ENCODE results near the gene KRTAP5-6.
"Not testable (repeated sequence)": the region's sequence is repeated elsewhere in the genome, so short reads cannot be mapped to it uniquely, and the experiment has no call there.

The KRTAP5-6 gene

DNA sequence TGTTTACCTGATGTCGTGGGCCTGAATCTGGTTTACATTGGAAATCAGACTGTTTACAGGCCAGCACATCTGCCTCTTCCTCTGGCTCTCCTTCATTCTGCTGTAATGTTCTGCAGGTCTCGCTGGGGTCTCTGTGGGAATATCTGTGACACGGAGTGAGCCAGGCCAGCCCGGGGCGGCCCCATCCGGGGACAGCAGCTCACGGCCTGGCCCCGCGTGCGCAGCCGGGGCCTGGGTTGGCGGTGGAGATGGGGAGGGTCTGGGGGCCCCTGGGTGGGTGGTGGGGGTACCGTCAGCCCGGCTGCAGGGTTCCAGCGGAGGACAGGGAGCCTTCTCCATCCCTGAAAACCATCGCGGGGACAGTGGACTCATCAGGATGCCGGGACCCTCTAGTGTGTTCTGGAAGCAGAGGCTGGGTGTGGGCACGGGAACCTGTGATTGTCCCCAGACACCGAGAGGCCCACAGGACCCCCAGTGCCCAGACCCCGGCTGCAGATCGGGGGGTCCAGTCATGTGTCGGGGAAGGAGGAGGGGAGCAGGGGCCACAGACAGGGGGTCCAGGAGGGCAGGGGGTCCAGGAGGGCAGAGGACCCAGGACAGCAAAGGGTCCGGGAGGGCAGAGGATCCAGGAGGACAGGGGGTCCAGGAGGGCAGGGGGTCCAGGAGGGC lies 13.0 kb upstream of the KRTAP5-6 start:
- not testable (repeated sequence) for DNase-seq (ENCODE audit: low read depth in 2 of 2)

DNA sequence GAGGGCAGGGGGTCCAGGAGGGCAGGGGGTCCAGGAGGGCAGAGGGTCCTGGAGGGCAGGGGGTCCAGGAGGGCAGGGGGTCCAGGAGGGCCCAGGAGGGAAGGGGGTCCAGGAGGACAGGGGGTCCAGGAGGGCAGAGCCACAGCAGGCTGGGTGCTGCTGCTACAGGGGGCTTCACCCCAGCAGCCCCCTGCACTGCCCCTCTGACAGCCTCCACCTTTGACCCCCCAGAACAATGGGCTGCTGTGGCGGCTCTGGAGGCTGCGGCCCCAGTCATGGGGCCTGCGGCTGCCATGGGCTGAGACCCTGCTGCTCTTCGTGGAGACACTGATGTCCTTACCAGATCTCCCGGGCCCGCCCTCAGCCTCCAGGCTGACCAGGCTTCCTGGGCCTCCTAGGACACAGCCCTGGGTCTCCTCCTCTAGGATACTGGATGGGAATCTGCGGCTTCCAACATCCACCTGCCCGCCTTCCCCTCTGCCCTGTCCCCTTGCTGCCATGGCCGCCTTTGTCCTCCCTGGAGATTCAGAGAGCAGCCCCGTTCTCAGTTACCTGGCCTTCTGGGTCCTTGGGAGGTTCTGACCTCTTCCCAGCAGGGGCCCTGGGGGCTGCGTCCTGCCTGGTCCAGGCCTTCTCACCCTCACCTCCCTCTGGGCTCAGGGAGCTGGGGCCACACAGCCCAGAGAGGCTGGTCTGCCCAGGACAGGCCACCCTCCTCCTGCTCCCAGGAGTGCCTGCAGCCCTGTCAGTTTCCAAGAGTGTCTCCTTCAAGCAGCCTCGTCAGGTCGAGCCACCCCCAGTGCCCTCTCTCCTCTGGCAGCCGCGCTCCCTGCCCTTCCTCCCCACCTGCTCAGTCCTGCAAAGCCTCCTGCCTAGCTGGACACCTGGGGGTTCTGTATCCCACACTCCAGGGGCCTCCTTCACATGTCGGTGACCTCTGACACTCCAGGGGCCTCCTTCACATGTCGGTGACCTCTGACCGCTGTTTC lies 11.8 kb upstream of the KRTAP5-6 start:
- DNase-seq (ENCODE audit: low read depth in 2 of 2), result not testable (repeated sequence)

DNA sequence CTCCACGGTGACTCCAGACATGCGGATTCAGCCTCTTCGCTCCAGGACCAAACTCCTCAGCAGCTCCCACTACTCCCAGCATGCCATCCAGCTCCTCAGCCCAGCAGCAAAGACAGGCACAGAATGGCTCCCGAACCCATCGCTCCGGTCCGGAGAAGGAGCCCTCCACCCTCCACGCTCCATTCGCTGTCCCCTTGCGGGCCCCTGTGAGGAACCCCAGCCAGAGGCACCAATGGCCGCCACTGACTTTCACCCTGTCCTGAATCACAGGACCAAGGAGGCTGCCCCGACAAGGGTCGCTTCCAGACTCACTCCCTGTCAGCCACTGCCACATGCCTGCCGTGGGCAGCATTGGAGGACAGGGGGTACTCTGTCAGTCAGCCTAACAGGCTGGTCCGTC lies 10.8 kb upstream of the KRTAP5-6 start:
- not testable (repeated sequence) for DNase-seq (ENCODE audit: low read depth in 2 of 2)

- DNase-seq (ENCODE audit: low read depth in 2 of 2), result not testable (repeated sequence)
These were observed 8.6 kb upstream of the KRTAP5-6 start for GRCh38 chr11:1688336-1688947.

DNA sequence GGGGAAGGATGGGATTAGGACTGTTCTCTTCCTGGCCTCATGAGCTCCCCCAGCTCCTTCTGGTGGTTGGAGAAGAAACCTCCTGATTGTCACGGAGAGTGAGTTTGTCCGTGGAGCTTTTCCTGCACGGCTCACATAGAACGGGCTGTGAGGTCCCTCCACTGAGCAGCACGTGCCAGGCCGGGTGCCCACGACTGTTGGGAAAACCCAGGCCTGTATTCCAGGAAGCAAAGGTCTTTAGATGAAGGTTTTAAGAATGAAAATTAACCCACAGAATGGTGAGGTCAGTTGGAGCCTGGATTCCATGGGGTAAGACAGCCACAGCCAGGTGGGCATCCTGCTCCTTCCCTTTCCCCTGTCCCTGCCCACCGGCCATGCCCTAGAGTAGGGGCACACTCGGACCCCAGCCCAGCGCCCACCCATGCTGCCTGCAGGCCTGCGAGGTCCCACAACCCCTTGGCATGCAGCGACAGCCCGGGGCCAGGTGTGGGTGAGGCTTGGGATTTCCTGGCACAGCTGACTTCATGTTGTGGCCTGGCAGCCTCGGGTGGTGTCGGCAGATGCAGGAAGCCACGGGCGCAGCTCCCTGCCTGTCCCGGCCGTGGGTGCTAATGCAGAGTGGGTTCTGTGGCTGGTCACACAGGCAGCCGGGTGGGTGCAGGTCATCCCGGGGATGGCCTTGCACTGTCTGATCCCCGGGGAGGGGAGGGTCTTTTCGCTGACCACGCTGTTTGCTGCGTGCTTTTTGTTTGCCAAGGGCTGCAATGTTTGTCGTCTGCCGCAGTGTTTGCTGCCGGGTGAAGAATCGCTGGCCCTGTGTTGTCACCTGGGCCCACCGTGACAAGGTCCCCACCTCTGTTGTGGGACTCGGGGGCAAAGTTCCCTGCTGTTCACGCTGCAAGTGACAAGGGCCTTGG lies 7.5 kb upstream of the KRTAP5-6 start:
- not testable (repeated sequence) for DNase-seq (ENCODE audit: low read depth in 2 of 2)

DNA sequence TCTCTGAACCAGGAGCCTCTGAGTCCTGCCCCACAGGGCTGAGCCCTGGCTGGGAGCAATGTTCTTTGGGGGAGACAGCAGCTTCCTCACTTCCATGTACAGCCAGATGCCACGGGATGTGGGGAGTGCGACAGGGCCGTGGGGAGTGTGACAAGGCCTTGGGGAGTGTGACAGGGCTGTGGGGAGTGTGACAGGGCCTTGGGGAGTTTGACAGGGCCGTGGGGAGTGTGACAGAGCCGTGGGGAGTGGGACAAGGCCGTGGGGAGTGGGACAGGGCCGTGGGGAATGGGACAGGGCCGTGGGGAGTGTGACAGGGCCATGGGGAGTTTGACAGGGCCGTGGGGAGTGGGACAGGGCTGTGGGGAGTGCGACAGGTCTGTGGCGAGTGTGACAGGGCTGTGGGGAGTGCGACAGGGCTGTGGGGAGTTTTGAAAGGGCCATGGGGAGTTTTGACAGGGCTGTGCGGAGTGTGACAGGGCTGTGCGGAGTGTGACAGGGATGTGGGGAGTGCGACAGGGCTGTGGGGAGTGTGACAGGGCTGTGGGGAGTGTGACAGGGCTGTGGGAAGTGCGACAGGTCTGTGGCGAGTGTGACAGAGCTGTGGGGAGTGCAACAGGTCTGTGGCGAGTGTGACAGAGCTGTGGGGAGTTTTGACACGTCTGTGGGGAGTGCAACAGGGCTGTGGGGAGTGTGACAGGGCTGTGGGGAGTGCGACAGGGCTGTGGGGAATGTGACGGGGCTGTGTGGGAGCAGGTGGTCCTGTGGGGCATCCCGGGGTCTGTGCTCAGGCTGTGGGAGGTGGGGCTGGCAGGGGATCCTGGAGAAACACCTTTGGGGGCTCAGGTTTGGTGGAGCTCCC lies 6.6 kb upstream of the KRTAP5-6 start:
- no peak for DNase-seq (ENCODE audit: low read depth in 2 of 2)

- no peak for DNase-seq (ENCODE audit: low read depth in 2 of 2)
These were observed 5.7 kb upstream of the KRTAP5-6 start for GRCh38 chr11:1691026-1691877.

DNA sequence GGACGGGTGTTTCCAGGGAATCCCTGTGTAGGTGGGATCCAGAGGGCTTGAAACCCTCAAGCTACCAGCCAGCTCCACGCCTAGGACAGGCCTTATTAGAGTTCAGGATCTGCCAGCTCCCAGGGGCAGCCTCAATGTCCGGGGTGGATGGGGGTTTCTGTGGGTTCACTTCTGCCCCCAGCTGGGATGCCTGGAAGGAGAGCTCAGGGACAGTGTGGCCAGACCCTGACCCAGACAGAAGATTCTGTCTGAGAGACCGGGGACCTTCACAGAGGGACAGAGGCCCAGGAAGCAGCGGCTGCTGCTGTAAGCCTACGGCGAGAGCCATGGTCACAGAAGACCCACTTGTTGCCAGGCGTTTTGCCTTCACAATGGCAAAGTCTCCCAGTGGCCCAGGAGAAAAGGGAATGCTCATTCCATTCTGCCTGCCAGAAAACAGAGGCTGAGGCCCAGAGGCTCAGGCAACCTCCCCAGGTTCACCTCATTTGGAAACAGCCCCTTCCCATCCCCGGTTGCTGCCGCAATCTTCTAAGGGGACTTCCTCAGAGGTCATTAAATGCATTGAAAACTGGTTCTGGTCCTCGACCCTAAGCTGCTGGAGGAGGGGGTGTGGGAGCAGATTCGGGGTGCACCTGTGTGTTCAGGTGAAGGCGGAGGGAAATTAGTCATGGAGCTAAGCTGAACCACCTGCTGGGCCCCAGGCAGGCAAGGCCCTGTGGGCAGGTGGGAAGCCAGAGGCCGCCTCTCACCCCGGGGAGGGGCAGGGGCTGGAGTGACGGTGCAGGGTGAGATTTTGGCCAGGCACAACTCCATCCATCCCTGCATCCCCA lies 4.9 kb upstream of the KRTAP5-6 start:
- DNase-seq (ENCODE audit: low read depth in 2 of 2), result no peak

DNA sequence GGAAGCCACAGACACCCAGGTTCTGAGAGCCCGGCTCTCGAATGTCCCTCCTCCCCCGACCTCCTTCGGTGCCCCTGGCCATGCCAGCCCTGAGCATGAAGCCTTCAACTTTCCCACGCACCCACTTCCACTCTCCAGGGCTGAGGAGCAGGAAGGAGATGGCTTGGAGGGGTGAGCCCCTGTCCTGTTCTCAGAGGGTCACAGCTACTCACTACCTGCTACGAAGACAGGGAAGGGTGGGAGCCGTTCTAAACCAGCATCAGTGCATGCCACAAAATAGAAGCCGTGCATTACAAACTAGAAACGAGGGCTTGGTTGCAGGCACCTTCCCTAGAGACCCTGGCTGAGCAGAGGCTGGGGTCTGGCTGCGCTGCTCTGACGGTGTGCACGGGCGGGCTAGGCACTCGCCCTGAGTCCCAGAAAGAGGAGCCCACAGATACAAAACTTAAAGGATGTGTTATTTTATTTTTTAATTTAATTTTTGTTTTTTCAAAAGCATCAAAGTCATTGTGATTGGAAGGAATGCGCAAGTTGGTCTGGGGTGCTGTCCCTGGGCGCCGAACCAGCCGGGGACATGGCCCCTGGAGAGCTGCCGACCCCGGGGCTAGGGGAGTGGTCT lies 4.2 kb upstream of the KRTAP5-6 start:
- no peak for DNase-seq (ENCODE audit: low read depth in 2 of 2)

DNA sequence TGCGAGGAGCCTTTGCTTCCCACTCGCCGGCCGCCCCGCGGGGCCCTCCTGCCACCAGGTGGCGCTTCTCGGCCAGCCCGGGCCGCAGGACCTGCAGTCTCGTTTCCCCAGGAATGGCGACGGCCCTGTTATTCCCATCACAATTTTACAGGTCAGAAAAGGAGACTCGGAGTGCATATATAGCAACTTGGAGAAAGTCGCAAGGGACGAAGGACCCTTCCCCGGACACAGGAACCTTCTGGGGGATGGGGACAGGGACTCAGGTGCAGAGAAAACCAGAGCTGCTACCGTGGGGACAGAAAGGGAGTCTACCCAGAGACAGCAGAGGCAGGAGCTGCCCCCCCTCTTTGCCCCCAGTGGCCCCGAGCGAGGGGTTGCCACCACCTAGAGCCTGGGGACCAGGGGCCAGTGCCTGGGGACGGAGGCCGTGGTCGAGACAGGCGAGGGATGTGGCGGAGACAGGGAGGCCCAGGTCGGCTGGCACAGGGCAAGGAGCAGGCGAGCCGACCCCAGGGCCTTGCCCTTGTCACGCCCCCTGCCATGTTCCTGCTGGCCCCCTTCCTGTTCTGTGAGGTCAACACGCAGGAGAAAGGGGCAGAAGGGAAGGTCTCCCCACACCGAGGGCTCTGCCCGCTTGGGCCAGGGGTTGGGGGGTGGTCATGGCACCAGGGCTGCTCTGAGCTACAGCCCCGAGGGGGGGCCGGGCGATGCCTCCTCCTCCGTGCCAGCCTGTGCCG lies 3.5 kb upstream of the KRTAP5-6 start:
- DNase-seq (ENCODE audit: low read depth in 2 of 2), result peak; percentile 58 to 63

GRCh38 chr11:1694064-1694845 lies 2.7 kb upstream of the KRTAP5-6 start:
- peak; percentile 70 to 78 for DNase-seq (ENCODE audit: low read depth in 2 of 2)

- no peak for DNase-seq (ENCODE audit: low read depth in 2 of 2)
These were observed 2.0 kb upstream of the KRTAP5-6 start for GRCh38 chr11:1694846-1695547.

- no peak for DNase-seq (ENCODE audit: low read depth in 2 of 2)
These were observed 1.4 kb upstream of the KRTAP5-6 start for GRCh38 chr11:1695548-1696108.

DNA sequence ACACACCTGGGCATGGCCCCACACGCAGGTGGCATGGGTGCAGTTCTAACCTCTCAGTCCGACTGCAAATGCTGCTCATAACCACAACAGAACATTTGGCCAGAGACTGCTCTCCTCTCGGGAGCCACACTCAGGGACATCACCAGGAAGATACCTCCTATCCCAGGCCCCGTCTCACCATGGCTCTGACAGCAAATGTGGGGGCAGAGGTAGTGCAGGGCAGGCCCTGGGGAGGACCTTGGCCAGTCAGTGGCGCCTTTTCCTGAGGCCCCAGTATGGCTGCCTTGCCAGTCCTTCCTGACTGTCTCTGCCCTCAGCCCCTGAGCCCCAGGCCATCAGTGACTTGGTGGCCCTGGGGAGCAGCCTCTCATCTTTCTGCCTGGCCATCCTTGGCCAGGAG lies 2.8 kb downstream of the KRTAP5-6 start:
- DNase-seq (ENCODE audit: low read depth in 2 of 2), result no peak

GRCh38 chr11:1701091-1701807 lies 4.3 kb downstream of the KRTAP5-6 start:
- DNase-seq (ENCODE audit: low read depth in 2 of 2), result no peak

Measured in activated CD4-positive, alpha-beta T cell treated with anti-CD3 and anti-CD28 coated beads for 24 hours (primary cell).